PC-9 (cell line): Measurements from ENCODE around the gene RASAL3. TPM values are rescaled to one million over a fixed set of nuclear protein-coding genes. Genes with fewer than 3 reads are reported as not detected.

Experiments
- Bru-seq: library from RNA; stranded (reverse); fragments of 400-500 nt; gene quantifications from one replicate; lab custom pipeline; 2021; lab: Mats Ljungman, UMichigan
- BruChase-seq, 2 experiments: library from RNA; stranded (reverse); fragments of 400-500 nt; gene quantifications; one replicate each; lab custom pipeline; 2021; lab: Mats Ljungman, UMichigan
- BruUV-seq: library from RNA; stranded (reverse); fragments of 400-500 nt; replicated peaks from 2 replicates; lab custom pipeline; 2021; lab: Mats Ljungman, UMichigan
- CTCF ChIA-PET: fragments of 300-600 bp; sonication (Branson Sonifier 250); formaldehyde crosslinking; loops from one replicate; lab custom pipeline; 2022; ENCODE audit warnings: antibody characterized with exemption; lab: Charles Lee
- POLR2A ChIA-PET: fragments of 300-600 bp; sonication (Branson Sonifier 250); formaldehyde crosslinking; loops from one replicate; lab custom pipeline; 2022; ENCODE audit warnings: antibody characterized with exemption; ENCODE audit not compliant: unreplicated experiment; lab: Charles Lee
- DNase-seq, 2 experiments: peaks; one replicate each; pipeline versions ENCODE4 v3.0.0 to v3.0.0-alpha.2; 2015 to 2022; ENCODE audit warnings: mixed read lengths in 1 of 2
- H2AFZ ChIP-seq: fragments of 200-600 bp; sonication (generic); 2 replicates; pipeline ENCODE4 v1.8.1; 2017; ENCODE audit warnings: antibody characterized with exemption
- H3F3A ChIP-seq: fragments of 200-600 bp; sonication (generic); 2 replicates; pipeline ENCODE4 v1.8.1; 2017; ENCODE audit warnings: antibody characterized with exemption, mild to moderate bottlenecking, low read depth; ENCODE audit not compliant: insufficient read depth
- H3K27ac ChIP-seq: fragments of 200-600 bp; sonication (generic); 2 replicates; pipeline ENCODE4 v1.6.1; 2016; ENCODE audit warnings: mixed run types
- H3K27me3 ChIP-seq: fragments of 200-600 bp; sonication (generic); 2 replicates; pipeline ENCODE4 v1.6.1; 2016; ENCODE audit warnings: low read depth, mixed run types; ENCODE audit not compliant: insufficient read depth
- H3K36me3 ChIP-seq: fragments of 200-600 bp; sonication (generic); 2 replicates; pipeline ENCODE4 v1.6.1; 2016; ENCODE audit warnings: low read depth, mixed run types
- H3K4me1 ChIP-seq: fragments of 200-600 bp; sonication (generic); replicated peaks from 2 replicates; pipeline ENCODE4 v1.6.1; 2016; ENCODE audit warnings: mixed run types; ENCODE audit not compliant: insufficient read depth
- H3K4me2 ChIP-seq: fragments of 200-600 bp; sonication (generic); 2 replicates; pipeline ENCODE4 v1.6.1; 2017; ENCODE audit warnings: mixed run types
- H3K4me3 ChIP-seq: fragments of 200-600 bp; sonication (generic); 2 replicates; pipeline ENCODE4 v1.6.1; 2016; ENCODE audit warnings: mixed run types
- H3K79me2 ChIP-seq: fragments of 200-600 bp; sonication (generic); 2 replicates; pipeline ENCODE4 v1.6.1; 2017; ENCODE audit warnings: low read depth, mixed run types
- H3K9me2 ChIP-seq: fragments of 200-600 bp; sonication (generic); 2 replicates; pipeline ENCODE4 v1.8.1; 2017; ENCODE audit warnings: mild to moderate bottlenecking; ENCODE audit not compliant: insufficient read depth
- H3K9me3 ChIP-seq: fragments of 200-600 bp; sonication (generic); 2 replicates; pipeline ENCODE4 v1.8.1; 2016; ENCODE audit warnings: low read depth; ENCODE audit not compliant: insufficient read depth
- H4K20me1 ChIP-seq: fragments of 200-600 bp; sonication (generic); 2 replicates; pipeline ENCODE4 v1.8.1; 2017; ENCODE audit not compliant: insufficient read depth
- EZH2 ChIP-seq: fragments of 200-600 bp; sonication (generic); IDR thresholded peaks from 2 replicates; pipeline ENCODE4 v1.8.0; 2017; ENCODE audit warnings: antibody characterized with exemption, low read depth
- intact Hi-C: fragments of 100-400 bp; cut with micrococcal nuclease; formaldehyde crosslinking; loops from one replicate; pipeline ENCODE4 v1.10.0; 2022; ENCODE audit not compliant: unreplicated experiment
- long read RNA-seq: library from polyadenylated mRNA; stranded (forward); transcript quantifications from one replicate; pipeline ENCODE4 v2.0.0, GENCODE V29; 2022
- total RNA-seq: library from RNA; stranded (reverse); gene quantifications from 2 replicates; pipeline ENCODE4 v1.2.3, GENCODE V29; 2021
- TF ChIP-seq, protein P1 (sequence below): fragments of 200-600 bp; sonication (generic); conservative IDR thresholded peaks from 2 replicates; pipeline ENCODE4 v1.6.1; 2017; ENCODE audit warnings: mixed run types, antibody characterized with exemption, mild to moderate bottlenecking, moderate library complexity

The RASAL3 gene
- total RNA-seq, result not detected in 2 replicates
- percentile 6 among the genes with signal in this experiment for Bru-seq, nascent RNA
- percentile 5 among the genes with signal in this experiment for BruChase-seq, experiment 1, labeled RNA remaining after a 2-hour chase
- percentile 6 among the genes with signal in this experiment for BruChase-seq, experiment 2, labeled RNA remaining after a 6-hour chase
- long read RNA-seq, result 0 reads

DNA sequence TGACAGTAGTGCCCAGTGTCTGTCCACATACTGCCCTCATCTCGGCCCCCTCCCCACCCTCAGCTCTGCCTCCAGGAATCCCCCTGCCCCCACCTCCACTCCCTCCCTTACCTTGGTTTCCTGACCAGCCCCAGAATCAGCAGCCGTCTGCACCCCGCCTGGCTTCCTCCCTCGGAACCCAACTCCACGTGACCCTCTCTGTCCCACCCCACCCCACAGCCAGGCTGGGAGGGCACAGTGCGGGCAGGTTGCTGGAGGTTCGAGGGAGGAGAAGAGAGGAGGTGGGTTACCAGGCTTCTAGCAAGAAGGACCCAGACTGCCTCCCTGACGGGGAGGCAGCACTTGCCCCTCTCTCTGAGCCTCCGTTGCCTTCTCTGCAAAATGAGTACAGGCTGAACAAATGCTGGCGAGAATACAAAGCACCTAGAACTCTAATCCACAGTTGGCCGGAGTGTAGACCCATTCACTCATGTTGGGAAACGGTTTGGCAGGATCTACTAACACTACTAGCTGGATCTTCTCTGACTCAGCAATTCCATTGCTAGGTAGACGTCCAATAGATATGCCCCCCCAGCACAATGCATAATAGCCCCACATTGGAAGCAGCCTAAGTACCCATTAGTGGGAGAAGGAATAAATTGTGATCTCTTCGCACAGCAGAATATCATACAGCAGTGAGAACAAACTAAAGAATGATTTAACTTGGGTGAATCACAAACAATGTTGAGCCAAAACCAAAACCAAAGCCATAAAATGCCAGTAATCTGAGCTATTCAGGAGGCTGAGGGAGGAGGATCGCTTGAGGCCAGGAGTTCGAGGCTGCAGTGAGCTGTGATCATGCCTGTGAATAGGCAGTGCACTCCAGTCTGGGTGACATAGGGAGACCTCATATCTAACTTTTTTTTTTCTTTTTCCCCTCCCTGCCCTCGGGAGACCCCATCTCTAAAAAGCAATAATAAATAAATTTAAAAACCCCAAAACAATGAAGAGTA, at the start of gene RASAL3:
Gene RASAL3 (minus strand): TSS at position 151 of the 992 bp plus-strand sequence. CDS start 186 bp downstream, outside the sequence.
- Histone ChIP-seq H3K27ac (no peak within 1 kb of the TSS), H3K27me3 (no peaks in the 10 kb centered on the region), H4K20me1 (no peaks in the 10 kb centered on the region; the same call in 1 of the 2 replicates), H3K4me1 (peaks cover 9% of the 10 kb centered on the region; the same call in 1 of the 2 replicates), H3K9me2 (no peaks in the 10 kb centered on the region), H3K36me3 (no peaks in the 10 kb centered on the region), H3K4me2 (no peak within 1 kb of the TSS), H2AFZ (no peak within 1 kb of the TSS), H3K4me3 (no peak within 1 kb of the TSS), H3F3A (peaks cover 14% of the 10 kb centered on the region; the same call in 1 of the 2 replicates), H3K79me2 (no peaks in the 10 kb centered on the region), H3K9me3 (no peaks in the 10 kb centered on the region)
- BruUV-seq, result no TSS peak
- POLR2A ChIA-PET, result no interaction called here
- TF ChIP-seq EZH2, result no peak
- TF ChIP-seq, protein P1, sequence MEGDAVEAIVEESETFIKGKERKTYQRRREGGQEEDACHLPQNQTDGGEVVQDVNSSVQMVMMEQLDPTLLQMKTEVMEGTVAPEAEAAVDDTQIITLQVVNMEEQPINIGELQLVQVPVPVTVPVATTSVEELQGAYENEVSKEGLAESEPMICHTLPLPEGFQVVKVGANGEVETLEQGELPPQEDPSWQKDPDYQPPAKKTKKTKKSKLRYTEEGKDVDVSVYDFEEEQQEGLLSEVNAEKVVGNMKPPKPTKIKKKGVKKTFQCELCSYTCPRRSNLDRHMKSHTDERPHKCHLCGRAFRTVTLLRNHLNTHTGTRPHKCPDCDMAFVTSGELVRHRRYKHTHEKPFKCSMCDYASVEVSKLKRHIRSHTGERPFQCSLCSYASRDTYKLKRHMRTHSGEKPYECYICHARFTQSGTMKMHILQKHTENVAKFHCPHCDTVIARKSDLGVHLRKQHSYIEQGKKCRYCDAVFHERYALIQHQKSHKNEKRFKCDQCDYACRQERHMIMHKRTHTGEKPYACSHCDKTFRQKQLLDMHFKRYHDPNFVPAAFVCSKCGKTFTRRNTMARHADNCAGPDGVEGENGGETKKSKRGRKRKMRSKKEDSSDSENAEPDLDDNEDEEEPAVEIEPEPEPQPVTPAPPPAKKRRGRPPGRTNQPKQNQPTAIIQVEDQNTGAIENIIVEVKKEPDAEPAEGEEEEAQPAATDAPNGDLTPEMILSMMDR, result no peak
- CTCF ChIA-PET, result no interaction called here
- intact Hi-C loops, result no loop called here
- no peak for DNase-seq

DNA sequence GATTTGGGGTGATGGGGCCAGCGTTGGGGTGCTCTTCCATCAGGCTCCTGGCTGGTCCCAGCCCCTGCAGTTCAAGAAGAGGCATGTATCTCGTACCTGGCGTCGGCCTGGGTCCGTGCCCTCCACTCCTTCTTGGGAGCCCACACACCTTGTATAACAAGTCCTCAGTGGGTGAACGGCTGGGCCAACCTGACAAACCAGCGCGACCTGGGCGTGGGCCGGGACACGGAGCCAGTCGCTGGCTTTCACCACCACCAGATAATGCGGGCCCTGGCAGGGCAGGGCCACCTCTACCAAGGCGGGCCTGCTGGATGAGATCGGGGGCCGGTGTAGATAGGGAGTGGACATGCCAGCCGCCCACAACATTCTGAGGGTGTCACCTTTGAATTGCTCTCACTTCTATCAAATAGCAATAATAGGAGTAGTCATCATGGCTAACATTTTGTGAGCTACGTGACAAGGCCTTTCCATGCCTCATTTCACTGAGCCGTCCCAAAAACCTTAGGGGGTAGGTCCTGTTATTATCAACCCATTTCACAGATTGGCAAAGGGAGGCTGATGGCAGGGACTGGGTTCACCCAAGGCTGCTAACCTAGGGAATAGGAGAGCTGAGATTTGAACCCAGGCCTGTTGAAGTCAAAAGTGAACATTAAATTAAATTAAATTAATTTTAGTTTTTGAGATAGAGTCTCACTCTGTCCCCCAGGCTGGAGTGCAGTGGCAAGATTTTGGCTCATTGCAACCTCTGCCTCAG, 47.5 kb upstream of the RASAL3 start:
- Histone ChIP-seq H3F3A (no peaks in the 10 kb centered on the region), H3K27me3 (peaks cover 22% of the 10 kb centered on the region), H3K9me2 (no peaks in the 10 kb centered on the region), H2AFZ (no peak overlapping the region), H3K4me3 (no peak overlapping the region), H3K27ac (no peak overlapping the region), H3K4me2 (no peak overlapping the region), H3K4me1 (no peaks in the 10 kb centered on the region), H4K20me1 (no peaks in the 10 kb centered on the region; the same call in 1 of the 2 replicates), H3K79me2 (no peaks in the 10 kb centered on the region), H3K36me3 (no peaks in the 10 kb centered on the region), H3K9me3 (peaks cover 10% of the 10 kb centered on the region; the same call in 1 of the 2 replicates)
- no peak for DNase-seq
- intact Hi-C loops, result no loop called here
- POLR2A ChIA-PET, result no interaction called here
- no peak for TF ChIP-seq EZH2
- TF ChIP-seq, protein P1, result no peak
- no TSS peak for BruUV-seq
- CTCF ChIA-PET, result no interaction called here
